ENCODE data around the gene POLA1.
"Not testable (repeated sequence)": the region's sequence is repeated elsewhere in the genome, so short reads cannot be mapped to it uniquely, and the experiment has no call there.

POLA1 gene

GRCh38 chrX:24768556-24768955, 74.8 kb downstream of the POLA1 start:
- no peak overlapping the region for H3K4me3 ChIP-seq (ENCODE audit: low read length)
- DNase-seq (ENCODE audit: low read depth, low spot score), result no peak

DNA sequence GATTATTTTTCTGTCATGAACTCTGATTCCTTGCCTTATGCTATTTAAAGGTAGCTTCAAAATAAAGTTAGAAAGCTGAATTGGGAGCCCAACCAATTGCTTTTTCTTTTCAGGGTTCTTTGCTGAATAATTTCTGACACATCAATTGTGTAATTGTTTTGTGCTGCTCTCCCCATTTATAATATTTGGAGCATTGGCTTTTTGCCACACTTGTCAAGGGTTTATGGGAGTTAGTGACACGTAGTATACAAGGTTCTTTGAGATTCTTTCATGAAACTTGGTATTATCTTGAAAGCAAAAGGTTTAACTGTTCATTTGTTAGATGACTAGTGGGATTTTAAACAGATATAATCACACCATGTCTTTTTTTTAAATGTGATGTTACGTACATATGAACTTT, 80.9 kb downstream of the POLA1 start:
- DNase-seq (ENCODE audit: low read depth, low spot score), result no peak
- H3K4me3 ChIP-seq (ENCODE audit: low read length), result no peak overlapping the region

DNA sequence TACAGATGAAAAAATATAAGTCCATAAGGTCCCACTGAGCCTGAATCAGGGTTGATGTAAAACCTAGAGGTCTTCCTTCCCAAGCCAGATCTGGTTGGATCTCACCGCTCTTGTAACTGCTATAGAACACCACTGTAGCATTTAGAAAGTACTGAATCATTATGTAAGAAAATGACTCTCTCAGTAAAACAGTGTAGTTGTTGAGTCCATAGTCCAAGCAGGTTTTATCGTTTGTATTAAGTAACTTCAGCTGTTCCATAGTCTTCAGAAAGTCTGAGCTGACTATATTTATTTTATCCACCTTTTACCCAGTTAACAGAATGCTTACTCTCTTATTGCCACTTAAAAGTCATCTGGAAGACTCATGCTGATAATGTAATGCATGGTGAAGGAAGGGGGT, 82.2 kb downstream of the POLA1 start:
- no peak for DNase-seq (ENCODE audit: low read depth, low spot score)

GRCh38 chrX:24777660-24778059, 83.9 kb downstream of the POLA1 start:
- H3K4me3 ChIP-seq (ENCODE audit: low read length), result no peak overlapping the region
- no peak for DNase-seq (ENCODE audit: low read depth, low spot score)

More for the DNA sequence above, 82.2 kb downstream of the POLA1 start:
- no peak overlapping the region for H3K4me3 ChIP-seq (ENCODE audit: low read length)

DNA sequence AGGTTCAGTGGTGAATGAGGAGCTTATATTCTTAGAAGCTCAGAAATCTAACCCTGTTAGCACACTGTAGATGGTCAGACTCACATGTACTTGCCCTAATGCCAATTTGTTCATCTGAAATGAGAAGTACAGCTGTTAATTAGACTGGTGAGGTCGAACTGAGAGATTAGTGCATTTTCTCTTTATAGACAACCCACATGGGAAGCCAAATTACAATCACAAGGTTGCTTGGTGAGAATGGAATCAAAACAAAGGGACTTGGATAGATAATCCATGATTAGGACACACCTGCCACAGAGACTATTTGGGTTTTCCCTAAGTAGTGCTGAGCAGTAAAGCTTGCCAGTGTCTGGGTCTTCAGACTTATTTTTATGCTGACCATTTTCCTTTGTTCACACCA, 88.3 kb downstream of the POLA1 start:
- no peak for DNase-seq (ENCODE audit: low read depth, low spot score)
- H3K4me3 ChIP-seq (ENCODE audit: low read length), result no peak overlapping the region

GRCh38 chrX:24789047-24789446, 95.3 kb downstream of the POLA1 start:
- H3K4me3 ChIP-seq (ENCODE audit: low read length), result no peak overlapping the region
- DNase-seq (ENCODE audit: low read depth, low spot score), result no peak

- H3K4me3 ChIP-seq (ENCODE audit: low read length), result no peak overlapping the region
- DNase-seq (ENCODE audit: low read depth, low spot score), result no peak
These were observed 96.4 kb downstream of the POLA1 start for GRCh38 chrX:24790166-24790565.

- DNase-seq (ENCODE audit: low read depth, low spot score), result no peak
- H3K4me3 ChIP-seq (ENCODE audit: low read length), result no peak overlapping the region
These were observed 102.5 kb downstream of the POLA1 start for GRCh38 chrX:24796204-24796603.

DNA sequence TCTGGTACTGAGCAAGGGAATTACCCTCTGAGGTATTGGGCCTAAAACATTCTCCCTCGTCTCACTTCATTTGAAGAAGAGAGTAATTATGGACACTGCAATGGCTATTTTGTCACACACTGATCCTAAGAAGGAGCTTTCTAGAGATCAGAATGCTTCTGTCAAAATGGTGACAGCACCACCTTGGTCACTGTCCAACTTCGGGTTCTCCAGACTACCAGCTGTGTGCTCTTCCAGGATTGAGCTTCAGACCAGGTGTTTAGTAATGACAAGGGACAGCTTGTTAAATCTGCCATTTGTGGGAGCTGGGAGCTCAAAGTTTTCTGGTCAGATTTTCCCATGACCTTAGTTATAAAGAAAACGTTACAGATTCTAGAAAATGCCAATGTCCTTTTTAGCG, 105.4 kb downstream of the POLA1 start:
- H3K4me3 ChIP-seq (ENCODE audit: low read length), result no peak overlapping the region
- no peak for DNase-seq (ENCODE audit: low read depth, low spot score)

GRCh38 chrX:24799565-24799964, 105.8 kb downstream of the POLA1 start:
- DNase-seq (ENCODE audit: low read depth, low spot score), result no peak
- no peak overlapping the region for H3K4me3 ChIP-seq (ENCODE audit: low read length)

DNA sequence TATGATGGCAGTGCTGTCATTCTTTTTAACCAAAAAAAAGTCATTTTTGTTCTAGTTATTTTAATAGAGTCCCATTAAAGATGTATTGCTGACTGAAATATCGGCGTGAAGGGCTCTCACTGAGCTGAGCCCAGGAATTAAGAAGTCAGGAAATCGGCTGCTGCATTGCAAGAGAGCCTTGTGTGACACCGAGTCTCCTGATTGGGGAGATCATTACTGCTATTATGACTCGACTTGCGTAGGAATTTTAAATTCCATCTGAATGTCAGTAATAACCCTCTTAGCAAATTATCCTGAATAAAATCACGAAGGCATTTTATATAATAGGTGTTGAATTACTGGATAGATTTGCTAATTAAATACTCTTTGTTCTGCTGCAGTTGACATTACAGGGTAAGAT, 111.5 kb downstream of the POLA1 start:
- no peak overlapping the region for H3K4me3 ChIP-seq (ENCODE audit: low read length)
- no peak for DNase-seq (ENCODE audit: low read depth, low spot score)

DNA sequence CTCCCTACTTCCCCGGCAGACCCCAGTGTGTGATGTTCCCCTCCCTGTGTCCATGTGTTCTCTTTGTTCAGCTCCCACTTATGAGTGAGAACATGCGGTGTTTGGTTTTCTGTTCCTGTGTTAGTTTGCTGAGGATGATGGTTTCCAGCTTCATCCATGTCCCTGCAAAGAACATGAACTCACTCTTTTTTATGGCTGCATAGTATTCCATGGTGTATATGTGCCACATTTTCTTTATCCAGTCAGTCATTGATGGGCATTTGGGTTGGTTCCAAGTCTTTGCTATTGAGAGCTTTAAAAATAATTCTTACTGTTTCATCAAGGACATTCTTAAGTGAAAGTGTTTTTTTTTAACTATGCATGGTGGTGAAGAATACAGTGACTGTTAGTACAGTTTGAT, 126.1 kb downstream of the POLA1 start:
- H3K4me3 ChIP-seq (ENCODE audit: low read length); DNase-seq (ENCODE audit: low read depth, low spot score): not testable (repeated sequence)

DNA sequence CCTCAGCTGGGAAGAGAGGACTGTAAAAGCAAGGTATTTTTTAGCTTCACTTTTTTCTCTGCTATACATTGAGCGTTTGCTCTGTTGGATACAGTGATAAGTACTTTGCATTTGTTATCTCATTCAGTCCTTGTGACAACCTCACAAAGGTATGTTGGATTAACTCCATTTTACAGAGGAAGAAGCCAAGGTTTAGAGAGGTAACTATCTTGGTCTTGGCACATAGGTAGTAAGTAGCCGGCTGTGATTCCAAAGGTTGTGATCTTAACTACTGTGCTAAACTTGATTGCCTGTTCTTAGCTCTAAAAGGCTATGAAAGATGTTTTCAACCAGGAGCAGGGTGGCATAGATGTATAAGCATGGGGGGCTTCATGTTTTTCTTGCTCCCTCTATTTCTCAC, 134.4 kb downstream of the POLA1 start:
- DNase-seq (ENCODE audit: low read depth, low spot score), result no peak
- H3K4me3 ChIP-seq (ENCODE audit: low read length), result no peak overlapping the region

GRCh38 chrX:24828600-24828999, 134.9 kb downstream of the POLA1 start:
- no peak for DNase-seq (ENCODE audit: low read depth, low spot score)

DNA sequence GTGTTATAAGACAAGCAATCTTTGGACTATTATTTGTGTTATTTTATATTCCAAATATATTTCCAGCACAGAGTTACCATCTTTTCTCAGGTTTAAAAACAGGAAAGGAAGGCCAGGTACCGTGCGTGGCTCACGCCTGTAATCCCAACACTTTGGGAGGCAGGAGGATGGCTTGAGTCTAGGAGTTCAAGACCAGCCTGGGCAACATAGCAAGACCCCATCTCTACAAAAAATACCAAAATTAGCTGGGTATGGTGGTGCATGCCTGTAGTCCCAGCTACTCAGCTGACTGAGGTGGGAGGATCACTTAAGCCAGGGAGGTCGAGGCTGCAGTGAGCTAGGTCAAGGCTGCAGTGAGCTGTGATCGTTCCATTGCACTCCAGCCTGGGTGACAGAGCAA, 140.0 kb downstream of the POLA1 start:
- DNase-seq (ENCODE audit: low read depth, low spot score), result no peak
- H3K4me3 ChIP-seq (ENCODE audit: low read length), result no peak overlapping the region

More at GRCh38 chrX:24828600-24828999, 134.9 kb downstream of the POLA1 start:
- H3K4me3 ChIP-seq (ENCODE audit: low read length), result no peak overlapping the region

GRCh38 chrX:24837966-24838365, 144.2 kb downstream of the POLA1 start:
- no peak overlapping the region for H3K4me3 ChIP-seq (ENCODE audit: low read length)
- DNase-seq (ENCODE audit: low read depth, low spot score), result no peak

GRCh38 chrX:24838629-24839028, 144.9 kb downstream of the POLA1 start:
- H3K4me3 ChIP-seq (ENCODE audit: low read length), result no peak overlapping the region
- peak; percentile 15 for DNase-seq (ENCODE audit: low read depth, low spot score)

- H3K4me3 ChIP-seq (ENCODE audit: low read length), result no peak overlapping the region
- DNase-seq (ENCODE audit: low read depth, low spot score), result no peak
These were observed 145.6 kb downstream of the POLA1 start for GRCh38 chrX:24839331-24839730.

- no peak overlapping the region for H3K4me3 ChIP-seq (ENCODE audit: low read length)
- no peak for DNase-seq (ENCODE audit: low read depth, low spot score)
These were observed 148.8 kb downstream of the POLA1 start for GRCh38 chrX:24842486-24842885.

GRCh38 chrX:24846550-24847150, 152.9 kb downstream of the POLA1 start:
- DNase-seq (ENCODE audit: low read depth, low spot score), result no peak
- H3K4me3 ChIP-seq (ENCODE audit: low read length), result no peak overlapping the region

GRCh38 chrX:24851289-24851688, 157.6 kb downstream of the POLA1 start:
- no peak for DNase-seq (ENCODE audit: low read depth, low spot score)
- no peak overlapping the region for H3K4me3 ChIP-seq (ENCODE audit: low read length)

GRCh38 chrX:24851780-24852179, 158.1 kb downstream of the POLA1 start:
- no peak overlapping the region for H3K4me3 ChIP-seq (ENCODE audit: low read length)
- no peak for DNase-seq (ENCODE audit: low read depth, low spot score)

All from Jurkat, Clone E6-1 (cell line).